Trophoblast cell (in vitro differentiated cells and primary cell): Measurements from ENCODE around the gene RNGTT.
A peak's percentile ranks its signal among the peaks of the same experiment; 100 is the strongest.

Experiments
- DNase-seq, 2 donors: peaks; one replicate each; pipeline ENCODE4 v3.0.0-alpha.2; 2016
- H2AFZ ChIP-seq: 2 replicates; pipeline ENCODE4 v1.6.1; 2013; ENCODE audit warnings: low read length, moderate library complexity, mild to moderate bottlenecking; ENCODE audit not compliant: insufficient read depth, poor library complexity
- H2AK5ac ChIP-seq: 2 replicates; pipeline ENCODE4 v1.6.1; 2013; ENCODE audit warnings: mild to moderate bottlenecking, low read length
- H2BK120ac ChIP-seq: 2 replicates; pipeline ENCODE4 v1.6.1; 2013; ENCODE audit warnings: low read length, mild to moderate bottlenecking, moderate library complexity; ENCODE audit not compliant: insufficient read depth, poor library complexity
- H2BK12ac ChIP-seq: 2 replicates; pipeline ENCODE4 v1.6.1; 2013; ENCODE audit warnings: mild to moderate bottlenecking, low read length, moderate library complexity
- H2BK5ac ChIP-seq: 2 replicates; pipeline ENCODE4 v1.6.1; 2013; ENCODE audit warnings: low read length, low read depth, moderate library complexity, mild to moderate bottlenecking; ENCODE audit not compliant: poor library complexity
- H3K14ac ChIP-seq: 2 replicates; pipeline ENCODE4 v1.6.1; 2013; ENCODE audit warnings: mild to moderate bottlenecking, low read length
- H3K18ac ChIP-seq: 2 replicates; pipeline ENCODE4 v1.6.1; 2013; ENCODE audit warnings: mild to moderate bottlenecking, low read length
- H3K23ac ChIP-seq: 2 replicates; pipeline ENCODE4 v1.6.1; 2013; ENCODE audit warnings: low read length
- H3K27ac ChIP-seq: 2 replicates; pipeline ENCODE4 v1.5.1; 2013; ENCODE audit warnings: low read depth, mild to moderate bottlenecking, inconsistent platforms, low read length, moderate library complexity
- H3K27me3 ChIP-seq: 2 replicates; pipeline ENCODE4 v1.6.1; 2013; ENCODE audit warnings: inconsistent platforms, mild to moderate bottlenecking, low read length, moderate library complexity; ENCODE audit not compliant: insufficient read depth
- H3K36me3 ChIP-seq, 2 experiments: 1 replicate in 1 of 2; 2 replicates in 1 of 2; pipeline ENCODE4 v1.6.1; 2013; ENCODE audit warnings: low read length in 2 of 2, mild to moderate bottlenecking in 2 of 2, moderate library complexity in 1 of 2; ENCODE audit not compliant: insufficient read depth in 2 of 2, control insufficient read depth in 1 of 2
- H3K4ac ChIP-seq: 2 replicates; pipeline ENCODE4 v1.6.1; 2013; ENCODE audit warnings: low read depth, mild to moderate bottlenecking, low read length, moderate library complexity
- H3K4me1 ChIP-seq, 2 experiments: 1 replicate in 1 of 2; 2 replicates in 1 of 2; pipeline ENCODE4 v1.6.1; 2013; ENCODE audit warnings: low read length in 2 of 2, mild to moderate bottlenecking in 2 of 2, moderate library complexity in 1 of 2; ENCODE audit not compliant: insufficient read depth in 2 of 2, control insufficient read depth in 1 of 2
- H3K4me2 ChIP-seq: 2 replicates; pipeline ENCODE4 v1.6.1; 2013; ENCODE audit warnings: inconsistent platforms, mild to moderate bottlenecking, low read length, moderate library complexity
- H3K4me3 ChIP-seq: 2 replicates; pipeline ENCODE4 v1.5.1; 2013; ENCODE audit warnings: mild to moderate bottlenecking, low read depth, low read length, inconsistent platforms
- H3K79me1 ChIP-seq: one replicate; pipeline ENCODE4 v1.6.1; 2013; ENCODE audit warnings: low read length
- H3K79me2 ChIP-seq: 2 replicates; pipeline ENCODE4 v1.6.1; 2013; ENCODE audit warnings: low read length, mild to moderate bottlenecking; ENCODE audit not compliant: control insufficient read depth, insufficient read depth, poor library complexity
- H3K9ac ChIP-seq: 2 replicates; pipeline ENCODE4 v1.6.1; 2013; ENCODE audit warnings: mild to moderate bottlenecking, low read length
- H3K9me3 ChIP-seq: 2 replicates; pipeline ENCODE4 v1.6.1; 2013; ENCODE audit warnings: low read depth, mild to moderate bottlenecking, control low read depth, inconsistent platforms, low read length; ENCODE audit not compliant: insufficient read depth
- H4K12ac ChIP-seq: 2 replicates; pipeline ENCODE4 v1.6.1; 2013; ENCODE audit warnings: low read depth, mild to moderate bottlenecking, low read length, moderate library complexity
- H4K8ac ChIP-seq: 2 replicates; pipeline ENCODE4 v1.6.1; 2013; ENCODE audit warnings: low read depth, mild to moderate bottlenecking, low read length, moderate library complexity
- H4K91ac ChIP-seq: one replicate; pipeline ENCODE4 v1.6.1; 2013; ENCODE audit warnings: low read depth, mild to moderate bottlenecking, low read length, moderate library complexity
- WGBS: extraction: QIAGEN DNeasy Blood & Tissue Kit; methylation state at CpG from one replicate; pipeline ENCODE4 v1.1.7; 2013; ENCODE audit warnings: missing lambda C conversion rate; ENCODE audit not compliant: insufficient read length, insufficient coverage; ENCODE audit errors: extremely low coverage; 5-methylcytosine and 5-hydroxymethylcytosine counted together

Gene RNGTT

DNA sequence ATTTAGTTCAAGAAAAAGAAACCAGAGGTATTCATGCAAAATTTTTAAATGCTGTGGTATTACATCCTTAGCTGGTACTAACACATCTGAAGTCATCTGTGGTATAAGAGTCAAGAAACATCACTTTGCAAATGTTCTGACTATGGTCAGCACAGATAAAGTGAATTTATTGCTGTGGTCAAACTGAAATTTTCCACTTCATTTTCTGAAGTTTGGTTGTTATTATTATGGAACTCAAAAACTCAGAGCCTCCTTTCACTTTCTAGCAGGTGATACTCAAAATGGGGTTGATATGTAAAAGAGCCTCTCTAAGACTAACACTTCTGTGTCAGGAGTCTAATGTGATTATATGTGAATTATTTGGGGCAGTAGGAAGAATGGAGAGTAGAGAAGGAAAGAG lies 257.8 kb downstream of the RNGTT start:
- Histone ChIP-seq H3K9me3 (no peaks in the 10 kb centered on the region), H4K8ac (no peak overlapping the region), H3K4me1 (peaks cover 0 to 2% of the 10 kb centered on the region in 2 experiments), H3K23ac (no peak overlapping the region), H3K4me3 (no peak overlapping the region), H3K14ac (no peak overlapping the region), H3K79me2 (no peaks in the 10 kb centered on the region), H2BK5ac (no peak overlapping the region), H3K27me3 (no peaks in the 10 kb centered on the region), H2AK5ac (no peak overlapping the region), H3K18ac (no peak overlapping the region), H3K79me1 (no peaks in the 10 kb centered on the region), H2BK120ac (no peak overlapping the region), H3K4ac (no peak overlapping the region), H3K27ac (no peak overlapping the region), H3K9ac (no peak overlapping the region), H3K36me3 (no peaks in the 10 kb centered on the region), H4K91ac (no peak overlapping the region), H2BK12ac (no peak overlapping the region), H2AFZ (no peak overlapping the region), H4K12ac (no peak overlapping the region), H3K4me2 (no peak overlapping the region)
- DNase-seq: no peak

DNA sequence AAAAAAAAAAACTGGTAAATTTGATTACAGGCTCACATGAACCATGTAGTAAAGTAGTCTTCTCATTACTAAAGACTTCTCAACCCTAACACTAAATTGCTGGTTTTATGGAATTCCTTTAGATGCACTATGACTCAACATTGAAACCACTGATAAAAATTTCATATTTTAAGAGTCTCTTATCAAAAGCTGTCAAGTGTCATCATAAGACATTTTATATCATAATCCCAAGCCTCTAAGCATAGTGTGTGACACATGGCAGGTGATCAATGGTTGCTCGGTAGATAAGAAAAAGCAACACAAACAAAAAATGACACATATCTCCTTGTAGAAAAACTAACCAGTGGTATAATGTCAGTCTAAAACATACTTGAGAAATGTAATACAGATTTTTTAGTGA lies 258.4 kb downstream of the RNGTT start:
- no peaks in the 10 kb centered on the region for H3K79me2 ChIP-seq
- H4K12ac ChIP-seq: no peak overlapping the region
- H3K14ac ChIP-seq: no peak overlapping the region
- H4K91ac ChIP-seq: no peak overlapping the region
- H4K8ac ChIP-seq: no peak overlapping the region
- no peak overlapping the region for H2AK5ac ChIP-seq
- no peak overlapping the region for H3K9ac ChIP-seq
- no peaks in the 10 kb centered on the region for H3K27me3 ChIP-seq
- H3K23ac ChIP-seq: no peak overlapping the region
- no peak overlapping the region for H2BK5ac ChIP-seq
- H3K27ac ChIP-seq: no peak overlapping the region
- H3K4me2 ChIP-seq: no peak overlapping the region
- H3K9me3 ChIP-seq: no peaks in the 10 kb centered on the region
- H2BK120ac ChIP-seq: no peak overlapping the region
- no peak overlapping the region for H3K4me3 ChIP-seq
- H3K36me3 ChIP-seq: no peaks in the 10 kb centered on the region
- peak in 1 of 2 donors; percentile 7 for DNase-seq
- H3K79me1 ChIP-seq: no peaks in the 10 kb centered on the region
- H2BK12ac ChIP-seq: no peak overlapping the region
- H3K18ac ChIP-seq: no peak overlapping the region
- H3K4ac ChIP-seq: no peak overlapping the region
- no peak overlapping the region for H2AFZ ChIP-seq
- no CpG with 5 or more reads among the region's 1 CpG for whole genome bisulfite sequencing
- peaks cover 0 to 2% of the 10 kb centered on the region in 2 experiments for H3K4me1 ChIP-seq

DNA sequence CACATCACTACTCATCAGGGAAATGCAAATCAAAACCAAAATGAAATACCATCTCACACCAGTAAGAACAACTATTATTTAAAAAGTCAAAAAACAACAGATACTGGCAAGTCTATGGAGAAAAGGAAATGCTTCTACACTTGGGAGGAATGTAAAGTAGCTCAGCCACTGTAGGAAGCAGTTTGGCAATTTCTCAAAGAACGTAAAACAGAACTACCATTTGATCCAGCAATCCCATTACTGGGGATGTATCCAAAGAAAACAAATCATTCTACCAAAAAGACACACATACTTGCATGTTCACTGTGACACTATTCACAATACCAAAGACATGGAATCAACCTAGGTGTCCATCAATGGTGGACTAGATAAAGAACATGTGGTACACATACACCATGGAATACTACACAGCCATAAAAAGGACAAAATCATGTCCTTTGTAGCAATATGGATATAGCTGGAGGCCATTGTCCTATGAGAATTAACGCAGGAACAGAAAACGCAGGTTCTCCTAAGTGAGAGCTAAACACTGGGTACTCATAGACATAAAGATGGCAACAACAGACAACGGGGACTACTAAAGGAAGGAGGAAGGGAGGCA lies 260.4 kb downstream of the RNGTT start:
- no peak overlapping the region for H3K27ac ChIP-seq
- H2BK12ac ChIP-seq: no peak overlapping the region
- no peak overlapping the region for H3K14ac ChIP-seq
- no CpG with 5 or more reads among the region's 4 CpGs for WGBS
- H4K8ac ChIP-seq: no peak overlapping the region
- H2AFZ ChIP-seq: no peak overlapping the region
- H3K79me2 ChIP-seq: no peaks in the 10 kb centered on the region
- no peaks in the 10 kb centered on the region for H3K36me3 ChIP-seq
- no peak overlapping the region for H2AK5ac ChIP-seq
- no peaks in the 10 kb centered on the region for H3K9me3 ChIP-seq
- no peak overlapping the region for H3K4me3 ChIP-seq
- H3K79me1 ChIP-seq: no peaks in the 10 kb centered on the region
- H2BK120ac ChIP-seq: no peak overlapping the region
- H3K4me2 ChIP-seq: no peak overlapping the region
- H4K12ac ChIP-seq: no peak overlapping the region
- no peak overlapping the region for H3K9ac ChIP-seq
- H3K18ac ChIP-seq: no peak overlapping the region
- H3K23ac ChIP-seq: no peak overlapping the region
- no peak overlapping the region for H4K91ac ChIP-seq
- H3K4ac ChIP-seq: no peak overlapping the region
- H3K27me3 ChIP-seq: no peaks in the 10 kb centered on the region
- no peak for DNase-seq
- no peaks in the 10 kb centered on the region for H3K4me1 ChIP-seq
- no peak overlapping the region for H2BK5ac ChIP-seq

DNA sequence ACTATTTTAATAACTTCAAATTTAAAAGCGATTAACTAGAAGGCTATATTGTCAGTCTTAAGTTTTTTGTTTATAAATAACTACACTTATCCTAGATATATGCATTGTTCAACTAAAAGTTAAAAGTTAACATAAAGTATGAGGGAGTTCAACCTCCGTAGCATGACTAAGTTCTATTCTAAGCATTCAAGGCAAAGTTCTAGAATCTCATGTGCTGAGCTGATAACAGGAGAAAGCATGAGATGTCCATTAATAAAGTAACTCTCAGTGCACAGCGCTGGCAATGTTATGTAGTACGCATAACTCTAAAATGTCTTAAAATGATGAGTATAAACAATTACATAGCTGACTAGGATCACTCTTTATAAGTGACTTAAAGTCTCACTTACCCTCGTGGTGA lies 264.8 kb downstream of the RNGTT start:
- Histone ChIP-seq H3K18ac (no peak overlapping the region), H2BK5ac (no peak overlapping the region), H2AFZ (no peak overlapping the region), H2AK5ac (no peak overlapping the region), H4K8ac (no peak overlapping the region), H3K9ac (no peak overlapping the region), H3K4ac (no peak overlapping the region), H3K4me3 (no peak overlapping the region), H3K36me3 (no peaks in the 10 kb centered on the region), H3K27ac (no peak overlapping the region), H4K12ac (no peak overlapping the region), H3K9me3 (no peaks in the 10 kb centered on the region), H2BK12ac (no peak overlapping the region), H2BK120ac (no peak overlapping the region), H3K4me1 (no peaks in the 10 kb centered on the region), H3K4me2 (no peak overlapping the region), H3K27me3 (no peaks in the 10 kb centered on the region), H3K79me2 (no peaks in the 10 kb centered on the region), H3K23ac (no peak overlapping the region), H3K79me1 (no peaks in the 10 kb centered on the region), H4K91ac (no peak overlapping the region), H3K14ac (no peak overlapping the region)
- DNase-seq: no peak
- WGBS: no CpG with 5 or more reads among the region's 5 CpGs
